IPS-18c (cell line): ENCODE results near the gene PRPSAP1.
A peak's percentile ranks its signal among the peaks of the same experiment; 100 is the strongest.

Experiments
- H3K4me3 ChIP-seq: 2 replicates; pipeline ENCODE4 v1.7.0; 2013; ENCODE audit warnings: low read depth, mild to moderate bottlenecking, low read length, moderate library complexity; ENCODE audit not compliant: insufficient read depth
- H3K9me3 ChIP-seq: one replicate; pipeline ENCODE4 v1.6.1; 2013; ENCODE audit warnings: mild to moderate bottlenecking, low read length, moderate library complexity; ENCODE audit not compliant: control insufficient read depth, insufficient read depth

Gene PRPSAP1

DNA sequence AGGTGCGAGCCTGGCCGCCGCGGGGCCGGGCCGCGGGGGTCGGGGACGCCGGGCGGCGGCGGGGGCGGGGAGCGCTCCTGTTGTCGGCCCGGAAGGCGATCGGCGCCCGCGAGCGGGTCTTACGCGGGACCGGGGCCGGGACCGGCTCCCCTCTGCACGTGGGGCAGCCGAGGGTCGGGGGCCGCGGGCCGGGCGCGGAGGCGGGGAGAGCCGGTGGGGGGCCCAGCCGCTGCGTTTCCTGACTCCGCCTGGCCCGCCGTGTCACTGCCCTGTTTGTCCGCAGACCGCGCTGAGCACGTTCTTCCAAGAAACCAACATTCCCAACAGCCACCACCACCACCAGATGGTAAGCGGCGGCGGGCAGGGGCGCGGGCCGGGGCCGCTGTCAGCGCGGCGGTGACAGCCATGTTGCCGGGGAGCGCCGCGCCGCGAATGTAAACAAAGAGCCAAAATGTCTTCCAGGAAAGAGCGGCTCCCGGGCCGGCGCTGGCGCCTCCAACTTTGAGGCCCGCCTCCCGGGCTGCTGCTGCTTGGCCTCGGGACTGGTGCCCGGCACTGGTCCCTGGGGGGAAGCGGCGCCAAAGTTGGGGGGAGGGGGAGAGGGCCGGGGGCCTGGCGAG lies 88.0 kb downstream of the PRPSAP1 start:
- Histone ChIP-seq H3K9me3 (no peaks in the 10 kb centered on the region), H3K4me3 (peak overlapping the region; percentile 81)

DNA sequence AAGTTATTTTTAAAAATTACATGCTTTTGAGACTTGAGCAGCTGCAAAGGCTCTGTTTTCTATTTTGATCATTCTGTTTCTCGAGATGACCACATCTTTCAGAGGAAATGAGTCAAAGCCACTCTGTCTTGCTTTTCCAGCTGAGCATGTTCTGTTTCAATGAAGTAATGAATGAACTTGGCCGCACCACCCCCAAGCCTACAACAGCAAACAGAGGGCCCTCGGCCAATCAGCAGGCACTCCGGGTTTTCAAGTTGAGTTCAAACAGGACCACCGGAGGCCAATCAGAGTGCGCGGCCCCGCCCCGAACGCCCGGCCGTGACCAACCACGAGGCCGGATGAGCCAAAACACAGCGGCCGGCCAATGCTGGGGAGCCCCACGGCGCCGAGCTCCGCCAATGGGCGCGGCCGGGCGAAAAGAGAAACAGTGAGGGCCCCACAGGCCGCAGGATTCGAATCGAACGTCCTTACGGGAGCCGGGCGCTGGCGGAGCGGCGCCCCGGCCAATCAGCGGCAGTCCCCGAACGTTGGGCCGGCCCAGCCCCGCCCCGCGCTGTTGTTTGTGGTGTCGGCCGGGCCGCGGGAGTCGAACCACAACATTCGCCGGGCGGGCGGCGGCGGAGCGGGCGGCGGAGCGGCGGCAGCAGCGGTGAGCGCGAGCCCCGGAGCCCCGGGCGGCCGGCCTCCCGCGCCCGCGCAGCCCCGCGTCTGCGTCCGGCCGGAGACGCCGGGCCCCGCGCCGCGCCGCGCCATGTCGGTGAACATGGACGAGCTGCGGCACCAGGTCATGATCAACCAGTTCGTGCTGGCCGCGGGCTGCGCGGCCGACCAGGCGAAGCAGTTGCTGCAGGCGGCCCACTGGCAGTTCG lies 88.7 kb downstream of the PRPSAP1 start, which contains the start of gene UBALD2:
TSS of gene UBALD2 (plus strand) at position 594 of the 869 bp plus-strand sequence. CDS start at position 752, 158 bp downstream.
- Histone ChIP-seq H3K9me3 (no peaks in the 10 kb centered on the region), H3K4me3 (peak within 1 kb of the TSS; percentile 81)

DNA sequence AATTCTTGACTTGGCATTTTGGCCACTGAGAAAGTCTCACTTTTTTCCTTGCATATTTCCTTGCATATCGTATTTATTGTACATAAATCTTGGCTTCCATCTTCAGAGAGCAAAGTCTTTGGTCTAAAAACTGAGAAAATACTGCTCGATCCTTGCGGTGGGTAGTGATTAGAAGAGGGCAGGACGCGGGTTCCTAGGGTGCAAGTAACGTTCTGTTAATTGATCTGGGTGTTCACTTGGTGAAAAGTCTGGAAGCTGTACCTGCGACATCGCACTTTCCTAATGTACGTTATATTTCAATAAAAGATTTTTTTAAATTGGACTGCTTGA lies 89.3 kb downstream of the PRPSAP1 start:
- no peaks in the 10 kb centered on the region for H3K9me3 ChIP-seq
- no peak overlapping the region for H3K4me3 ChIP-seq

DNA sequence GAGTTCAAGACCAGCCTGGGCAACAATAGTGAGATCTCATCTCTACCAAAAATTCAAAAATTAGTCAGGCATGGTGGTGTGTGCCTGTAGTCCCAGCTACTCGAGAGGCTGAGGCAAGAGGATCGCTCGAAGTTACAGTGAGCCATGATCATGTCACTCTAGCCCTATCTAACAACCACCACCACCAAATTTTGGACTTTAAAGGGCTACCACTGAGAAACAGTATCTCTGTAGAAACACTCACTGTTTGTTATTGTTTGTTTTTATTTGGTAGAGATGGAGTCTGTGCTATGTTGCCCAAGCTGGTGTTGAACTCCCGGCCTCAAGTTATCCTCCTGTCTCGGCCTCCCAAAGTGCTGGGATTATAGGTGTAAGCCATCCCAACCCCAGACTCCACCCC lies 89.8 kb downstream of the PRPSAP1 start:
- no peak overlapping the region for H3K4me3 ChIP-seq
- H3K9me3 ChIP-seq, result no peaks in the 10 kb centered on the region

DNA sequence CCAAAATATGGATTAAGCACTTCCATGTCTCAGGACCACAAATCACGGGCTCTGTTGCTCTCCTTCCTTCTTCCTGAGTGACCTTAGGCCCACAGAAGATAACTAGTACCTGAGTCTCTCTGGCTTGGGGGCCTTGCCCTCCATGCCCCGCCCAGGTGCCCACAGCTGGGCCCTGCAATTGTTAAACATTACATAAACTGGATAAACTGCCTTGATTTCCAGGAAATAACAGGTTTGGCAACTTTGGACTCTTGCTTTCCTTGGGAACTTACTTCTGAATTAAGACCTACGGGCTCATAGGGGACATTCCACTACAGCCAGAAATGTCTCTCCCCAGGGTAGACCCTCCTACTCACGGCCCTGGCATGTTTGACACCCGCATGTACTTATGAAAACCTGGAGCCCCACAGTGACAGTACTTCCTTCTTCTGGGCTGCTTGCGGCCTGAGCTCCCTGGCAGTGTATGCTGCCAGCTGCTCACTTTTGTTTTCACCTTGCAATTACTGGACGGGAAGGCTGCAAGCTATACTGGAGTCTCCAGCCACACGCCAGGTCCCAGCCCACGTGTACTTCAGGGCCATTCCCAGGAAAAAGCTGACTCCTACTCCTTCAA lies 90.9 kb downstream of the PRPSAP1 start:
- no peak overlapping the region for H3K4me3 ChIP-seq

DNA sequence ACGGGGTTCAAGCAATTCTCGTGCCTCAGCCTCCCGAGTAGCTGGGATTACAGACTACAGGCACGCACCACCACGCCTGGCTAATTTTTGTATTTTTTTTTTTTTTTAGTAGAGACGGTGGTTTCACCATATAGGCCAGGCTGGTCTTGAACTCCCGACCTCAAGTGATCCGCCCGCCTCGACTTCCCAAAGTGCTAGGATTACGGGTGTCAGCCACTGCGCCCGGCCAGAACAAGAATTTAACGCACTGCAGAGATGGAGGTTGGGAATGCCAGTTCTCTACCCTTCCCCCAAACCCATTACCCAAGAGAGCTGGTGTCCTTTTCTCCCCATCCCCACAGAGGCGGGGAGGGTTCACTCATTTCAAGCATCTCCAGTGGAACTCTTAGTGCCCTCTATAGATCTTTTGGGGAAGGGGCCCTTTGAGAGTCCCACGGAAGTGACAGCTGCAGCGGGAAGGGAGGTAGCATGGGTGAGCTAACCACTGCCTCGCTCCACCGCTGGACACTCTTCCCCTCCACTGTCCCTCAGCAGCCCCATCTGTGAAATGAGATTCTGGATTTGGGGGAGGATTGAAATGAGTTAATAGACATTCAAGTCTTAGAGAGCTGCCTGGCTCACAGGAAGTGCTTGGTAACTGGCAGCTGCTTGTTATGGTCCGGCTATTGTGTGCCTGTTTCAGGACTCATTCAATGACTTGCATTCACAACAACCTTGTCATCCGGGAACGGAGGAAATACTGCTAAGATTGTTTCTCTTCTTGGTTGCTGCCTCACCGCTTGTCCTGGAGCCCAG lies 92.1 kb downstream of the PRPSAP1 start:
- Histone ChIP-seq H3K9me3 (no peaks in the 10 kb centered on the region), H3K4me3 (no peak overlapping the region)

More for the DNA sequence above, 90.9 kb downstream of the PRPSAP1 start:
- no peaks in the 10 kb centered on the region for H3K9me3 ChIP-seq

DNA sequence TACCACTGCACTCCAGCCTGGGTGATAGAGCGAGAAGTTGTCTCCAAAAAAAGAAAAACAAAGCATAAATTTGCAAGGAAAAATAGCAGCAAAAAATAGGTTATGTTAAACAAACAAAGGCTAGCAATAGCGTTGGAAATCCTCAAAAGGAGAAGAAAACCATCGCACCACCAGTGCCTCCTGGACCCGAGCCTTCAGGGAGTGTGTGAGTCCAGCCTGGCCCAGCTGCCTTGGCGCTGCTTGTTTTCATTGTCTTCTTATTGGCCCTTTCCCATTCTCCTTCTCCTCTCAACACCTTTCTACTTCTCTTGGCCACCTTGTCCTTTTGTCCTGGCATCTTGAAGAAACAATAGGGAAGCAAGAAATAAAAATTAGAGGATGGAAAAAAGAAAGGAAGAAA lies 93.0 kb downstream of the PRPSAP1 start:
- H3K9me3 ChIP-seq, result no peaks in the 10 kb centered on the region
- no peak overlapping the region for H3K4me3 ChIP-seq

DNA sequence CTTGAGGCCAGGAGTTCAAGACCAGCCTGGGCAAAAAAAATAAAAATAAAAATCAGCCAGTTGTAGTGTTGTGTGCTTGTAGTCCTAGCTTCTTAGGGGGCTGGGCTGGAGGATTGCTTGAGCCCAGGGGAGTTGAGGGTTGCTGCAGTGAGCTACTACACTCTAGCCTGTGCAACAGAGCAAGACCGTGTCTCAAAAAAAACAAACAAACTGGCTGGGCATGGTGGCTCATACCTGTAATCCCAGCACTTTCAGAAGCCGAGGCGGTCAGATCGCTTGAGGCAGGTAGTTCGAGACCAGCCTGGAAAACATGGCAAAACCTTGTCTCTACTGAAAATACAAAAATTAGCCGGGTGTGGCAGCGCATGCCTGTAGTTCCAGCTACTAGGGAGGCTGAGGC lies 93.5 kb downstream of the PRPSAP1 start:
- Histone ChIP-seq H3K4me3 (no peak overlapping the region), H3K9me3 (peaks cover 2% of the 10 kb centered on the region)
